Suprapubic skin (tissue), 3 donors: Measurements from ENCODE around the gene MGAT4B.

Experiments used
- CTCF ChIP-seq, 2 donors: fragments of 200-600 bp in 1 of 2; fragments of 450-650 bp in 1 of 2; sonication (generic) in 1 of 2; IDR thresholded peaks; one replicate each; pipeline ENCODE4 v1.5.1; 2016 to 2019; ENCODE audit warnings: antibody characterized with exemption in 2 of 2, mild to moderate bottlenecking in 1 of 2, moderate library complexity in 1 of 2
- POLR2A ChIP-seq, 2 donors: fragments of 450-650 bp; IDR thresholded peaks; one replicate each; pipeline ENCODE4 v1.6.1; 2017; ENCODE audit warnings: antibody characterized with exemption in 2 of 2, mild to moderate bottlenecking in 2 of 2, moderate library complexity in 2 of 2

GRCh38 chr5:179773686-179774040 lies 33.0 kb downstream of the MGAT4B start:
- TF ChIP-seq CTCF (IDR thresholded peaks at IDR 0.05) (no peak), POLR2A (IDR thresholded peaks at IDR 0.05) (no peak)
